ENCODE results near the gene CD72. TPM values are rescaled to one million over a fixed set of nuclear protein-coding genes. Genes with fewer than 3 reads are reported as not detected.

Gene CD72
- total RNA-seq, 1 experiment from 2014 or later = 0.15 TPM

DNA sequence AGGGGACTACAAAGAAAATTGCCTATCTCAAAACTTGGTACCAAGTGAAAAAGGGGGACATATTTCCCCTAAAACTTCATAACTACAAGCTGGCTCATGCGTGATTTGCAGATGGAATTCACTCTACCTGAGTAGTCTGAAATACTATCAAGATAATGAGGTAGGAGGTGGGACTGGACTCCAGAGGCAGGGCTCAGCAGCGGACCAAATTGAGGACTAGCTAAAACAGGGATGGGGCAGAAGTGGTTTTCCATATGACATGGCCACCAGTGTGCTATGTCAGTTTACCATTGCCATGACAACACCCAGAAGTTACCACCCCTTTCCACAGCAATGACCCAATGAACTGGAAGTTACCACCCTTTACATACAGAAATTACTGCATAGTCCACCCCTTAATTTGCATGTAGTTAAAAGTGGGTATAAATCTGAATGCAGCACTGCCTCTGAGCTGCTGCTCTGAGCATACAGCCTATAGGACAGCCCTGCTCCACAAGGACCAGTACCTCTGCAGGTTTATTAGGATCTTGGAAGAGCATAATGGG lies 43.6 kb downstream of the CD72 start:
- no peak overlapping the region for H3K9ac ChIP-seq (ENCODE audit: low read length)
- TF ChIP-seq EZH2phosphoT487 (IDR thresholded peaks at IDR 0.05; ENCODE audit: borderline replicate concordance, low read length) (no peak), EZH2 (IDR thresholded peaks at IDR 0.05; ENCODE audit: low read length, unreplicated experiment) (no peak)
- TF ChIP-seq, protein P1, sequence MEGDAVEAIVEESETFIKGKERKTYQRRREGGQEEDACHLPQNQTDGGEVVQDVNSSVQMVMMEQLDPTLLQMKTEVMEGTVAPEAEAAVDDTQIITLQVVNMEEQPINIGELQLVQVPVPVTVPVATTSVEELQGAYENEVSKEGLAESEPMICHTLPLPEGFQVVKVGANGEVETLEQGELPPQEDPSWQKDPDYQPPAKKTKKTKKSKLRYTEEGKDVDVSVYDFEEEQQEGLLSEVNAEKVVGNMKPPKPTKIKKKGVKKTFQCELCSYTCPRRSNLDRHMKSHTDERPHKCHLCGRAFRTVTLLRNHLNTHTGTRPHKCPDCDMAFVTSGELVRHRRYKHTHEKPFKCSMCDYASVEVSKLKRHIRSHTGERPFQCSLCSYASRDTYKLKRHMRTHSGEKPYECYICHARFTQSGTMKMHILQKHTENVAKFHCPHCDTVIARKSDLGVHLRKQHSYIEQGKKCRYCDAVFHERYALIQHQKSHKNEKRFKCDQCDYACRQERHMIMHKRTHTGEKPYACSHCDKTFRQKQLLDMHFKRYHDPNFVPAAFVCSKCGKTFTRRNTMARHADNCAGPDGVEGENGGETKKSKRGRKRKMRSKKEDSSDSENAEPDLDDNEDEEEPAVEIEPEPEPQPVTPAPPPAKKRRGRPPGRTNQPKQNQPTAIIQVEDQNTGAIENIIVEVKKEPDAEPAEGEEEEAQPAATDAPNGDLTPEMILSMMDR (conservative IDR thresholded peaks at IDR 0.05; ENCODE audit: low read depth, low read length) = no peak
- H3K9me2 ChIP-seq (replicated peaks; ENCODE audit: low read length) = no peaks in the 10 kb centered on the region
- no peak overlapping the region for H3K27ac ChIP-seq (ENCODE audit: low read length)
- no peak overlapping the region for H2AFZ ChIP-seq (ENCODE audit: low read length)
- no peaks in the 10 kb centered on the region for H4K20me1 ChIP-seq (ENCODE audit: low read length)
- no peaks in the 10 kb centered on the region for H3F3A ChIP-seq (ENCODE audit: low read length, unreplicated experiment)
- ATAC-seq = no peak
- no peak overlapping the region for H3K4me2 ChIP-seq (ENCODE audit: low read length)
- no TSS peak for BruUV-seq (replicated peaks)
- ChIA-PET CTCF (no interaction called here), POLR2A (ENCODE audit: unreplicated experiment) (no interaction called here)
- no peaks in the 10 kb centered on the region for H3K79me2 ChIP-seq (ENCODE audit: low read length)
- H3K27me3 ChIP-seq (ENCODE audit: low read length) = no peaks in the 10 kb centered on the region
- no peak overlapping the region for H3K4me3 ChIP-seq (ENCODE audit: low read length)
- no peaks in the 10 kb centered on the region for H3K4me1 ChIP-seq (ENCODE audit: insufficient read depth, low read length)
- no peaks in the 10 kb centered on the region for H3K9me3 ChIP-seq (ENCODE audit: low read length)
- intact Hi-C loops (cut with micrococcal nuclease) = loop anchor here (10.0 kb wide), 1 partner anchor 150 kb away; no protein-coding TSS in a partner anchor
- no peaks in the 10 kb centered on the region for H3K36me3 ChIP-seq (ENCODE audit: low read depth, low read length)
- no peak for DNase-seq

GRCh38 chr9:35570709-35571504 lies 47.3 kb downstream of the CD72 start:
- intact Hi-C loops (cut with micrococcal nuclease) = loop anchor here (10.0 kb wide), 1 partner anchor 146 kb away; no protein-coding TSS in a partner anchor
- no peak overlapping the region for H3K27ac ChIP-seq (ENCODE audit: low read length)
- no TSS peak for BruUV-seq (replicated peaks)
- H3K79me2 ChIP-seq (ENCODE audit: low read length) = no peaks in the 10 kb centered on the region
- no peaks in the 10 kb centered on the region for H3K9me2 ChIP-seq (replicated peaks; ENCODE audit: low read length)
- no peaks in the 10 kb centered on the region for H4K20me1 ChIP-seq (ENCODE audit: low read length)
- H3K4me2 ChIP-seq (ENCODE audit: low read length) = no peak overlapping the region
- DNase-seq (no peak), ATAC-seq (no peak)
- H3K9ac ChIP-seq (ENCODE audit: low read length) = no peak overlapping the region
- no peaks in the 10 kb centered on the region for H3K4me1 ChIP-seq (ENCODE audit: insufficient read depth, low read length)
- H2AFZ ChIP-seq (ENCODE audit: low read length) = no peak overlapping the region
- TF ChIP-seq EZH2 (IDR thresholded peaks at IDR 0.05; ENCODE audit: low read length, unreplicated experiment) (no peak), EZH2phosphoT487 (IDR thresholded peaks at IDR 0.05; ENCODE audit: borderline replicate concordance, low read length) (no peak)
- TF ChIP-seq, protein P1 (conservative IDR thresholded peaks at IDR 0.05; ENCODE audit: low read depth, low read length) = no peak
- no peaks in the 10 kb centered on the region for H3K27me3 ChIP-seq (ENCODE audit: low read length)
- H3K9me3 ChIP-seq (ENCODE audit: low read length) = no peaks in the 10 kb centered on the region
- no peaks in the 10 kb centered on the region for H3K36me3 ChIP-seq (ENCODE audit: low read depth, low read length)
- CTCF ChIA-PET = no interaction called here
- H3F3A ChIP-seq (ENCODE audit: low read length, unreplicated experiment) = no peaks in the 10 kb centered on the region
- no peak overlapping the region for H3K4me3 ChIP-seq (ENCODE audit: low read length)
- POLR2A ChIA-PET (ENCODE audit: unreplicated experiment) = no interaction called here

DNA sequence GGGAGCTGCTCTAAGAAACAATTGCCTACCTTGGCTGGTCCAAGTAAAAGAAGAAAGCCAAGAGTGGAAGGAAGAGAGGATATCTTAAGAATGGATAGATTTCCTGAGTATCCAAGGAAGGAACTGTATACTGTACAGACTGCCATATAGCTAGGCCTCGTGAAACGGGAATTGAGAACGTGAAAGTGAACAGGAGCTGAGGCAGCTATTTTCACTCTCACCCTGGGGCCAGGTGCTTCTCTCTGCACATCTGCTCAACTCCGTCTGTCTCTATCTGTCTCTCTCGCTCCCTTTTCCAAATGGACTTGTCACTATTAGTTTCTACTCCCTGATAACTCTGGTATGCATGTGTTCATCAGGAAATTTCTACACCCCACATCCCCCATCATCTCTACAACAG lies 49.0 kb downstream of the CD72 start:
- Histone ChIP-seq H3K27ac (ENCODE audit: low read length) (no peak overlapping the region), H3K9ac (ENCODE audit: low read length) (no peak overlapping the region), H4K20me1 (ENCODE audit: low read length) (no peaks in the 10 kb centered on the region), H3K9me2 (replicated peaks; ENCODE audit: low read length) (no peaks in the 10 kb centered on the region), H3K9me3 (ENCODE audit: low read length) (no peaks in the 10 kb centered on the region), H2AFZ (ENCODE audit: low read length) (no peak overlapping the region), H3K36me3 (ENCODE audit: low read depth, low read length) (no peaks in the 10 kb centered on the region), H3K4me3 (ENCODE audit: low read length) (no peak overlapping the region), H3K4me1 (ENCODE audit: insufficient read depth, low read length) (no peaks in the 10 kb centered on the region), H3K4me2 (ENCODE audit: low read length) (no peak overlapping the region), H3K27me3 (ENCODE audit: low read length) (no peaks in the 10 kb centered on the region), H3K79me2 (ENCODE audit: low read length) (no peaks in the 10 kb centered on the region), H3F3A (ENCODE audit: low read length, unreplicated experiment) (no peaks in the 10 kb centered on the region)
- BruUV-seq (replicated peaks) = no TSS peak
- ChIA-PET CTCF (no interaction called here), POLR2A (ENCODE audit: unreplicated experiment) (interaction anchor here (0.6 kb wide), 1 partner anchor 126 kb away, joined by 14 read pairs; no protein-coding TSS in a partner anchor)
- intact Hi-C loops (cut with micrococcal nuclease) = no loop called here
- DNase-seq (no peak), ATAC-seq (no peak)
- TF ChIP-seq, protein P1 (conservative IDR thresholded peaks at IDR 0.05; ENCODE audit: low read depth, low read length) = no peak
- TF ChIP-seq EZH2 (IDR thresholded peaks at IDR 0.05; ENCODE audit: low read length, unreplicated experiment) (no peak), EZH2phosphoT487 (IDR thresholded peaks at IDR 0.05; ENCODE audit: borderline replicate concordance, low read length) (no peak)

Data from PC-3 (cell line).